Posterior cingulate gyrus (tissue), 11 donors: ENCODE measurements around the gene RHBDL3.
A peak's percentile ranks its signal among the peaks of the same experiment; 100 is the strongest.
"Not testable (repeated sequence)": the region's sequence is repeated elsewhere in the genome, so short reads cannot be mapped to it uniquely, and the experiment has no call there.

Source experiments
- DNase-seq, 10 donors: peaks; one replicate each; pipeline versions ENCODE4 v3.0.0 to v3.0.0-alpha.2; 2020 to 2021; ENCODE audit warnings: mixed read lengths in 3 of 10
- intact Hi-C: fragments of 100-400 bp; cut with DNase I; formaldehyde crosslinking; loops from one replicate; pipeline ENCODE4 v1.15.1; 2023

Gene RHBDL3

GRCh38 chr17:32265192-32265923, at the start of gene RHBDL3:
Gene RHBDL3, plus strand, starts transcription at chr17:32265832. Its CDS starts 358 bp downstream, at chr17:32266190.
- intact Hi-C loops: no loop called here
- peak in 2 of 10 donors; percentile 67 to 86 for DNase-seq

DNA sequence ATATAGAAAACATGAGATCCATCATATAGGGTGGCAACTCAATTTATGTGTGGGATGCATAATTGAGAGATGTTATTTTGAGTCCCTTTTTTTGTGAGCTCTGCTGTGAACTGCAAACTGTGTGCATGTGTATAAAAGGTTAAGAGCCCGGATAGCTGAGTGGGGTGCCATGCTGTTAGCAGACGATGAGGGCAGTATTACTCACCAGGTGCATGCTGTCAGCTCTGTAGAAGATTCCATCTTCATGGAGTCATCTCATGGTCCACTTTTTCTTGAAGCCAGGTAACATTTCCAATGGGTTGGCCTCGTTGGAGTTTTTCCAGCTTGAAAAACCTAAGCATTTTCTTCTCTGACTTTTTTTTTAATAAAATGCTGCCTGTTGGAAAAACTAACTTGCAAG, 43.0 kb upstream of the RHBDL3 start:
- no peak for DNase-seq
- intact Hi-C loops: no loop called here

- DNase-seq: no peak
- intact Hi-C loops: no loop called here
Observed at GRCh38 chr17:32223703-32224102, 41.9 kb upstream of the RHBDL3 start.

DNA sequence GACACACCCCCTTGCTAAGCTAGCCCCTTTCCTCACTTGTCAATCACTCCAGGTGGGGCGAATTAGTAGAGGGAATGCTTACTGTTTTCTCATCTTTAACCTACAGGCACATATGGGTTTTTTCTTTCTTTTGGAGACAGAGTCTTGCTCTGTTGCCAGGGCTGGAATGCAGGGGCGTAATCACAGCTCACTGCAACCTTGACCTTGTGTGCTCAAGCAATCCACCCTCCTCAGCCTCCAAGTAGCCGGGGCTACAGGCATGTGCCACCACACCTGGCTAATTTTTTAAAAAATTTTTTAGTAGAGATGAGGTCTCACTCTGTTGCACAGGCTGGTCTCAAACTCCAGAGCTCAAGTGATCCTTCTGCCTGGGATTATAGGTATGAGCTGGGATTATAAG, 38.7 kb upstream of the RHBDL3 start:
- intact Hi-C loops: no loop called here
- no peak for DNase-seq

DNA sequence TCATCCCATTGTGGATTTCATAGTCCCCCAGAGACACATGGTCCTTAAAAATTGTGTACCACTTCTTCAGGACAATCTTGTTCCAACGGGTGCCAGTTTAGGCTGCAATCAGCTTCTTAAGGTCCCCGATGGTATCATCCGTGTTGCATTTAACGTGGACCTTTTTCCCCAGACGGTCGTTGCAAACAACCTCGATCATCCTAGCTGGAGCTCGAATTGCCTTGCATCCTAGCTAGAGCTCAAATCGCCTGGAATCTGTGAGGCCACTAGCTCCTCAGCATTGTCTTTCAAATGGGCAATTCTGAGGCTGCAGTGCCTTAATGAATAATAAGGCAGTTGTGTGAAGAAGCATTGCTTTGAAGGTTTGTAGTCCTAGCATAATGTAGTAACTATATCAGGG, 37.7 kb upstream of the RHBDL3 start:
- intact Hi-C loops: no loop called here
- no peak for DNase-seq

- no peak for DNase-seq
- intact Hi-C loops: no loop called here
Observed at GRCh38 chr17:32235588-32235987, 30.0 kb upstream of the RHBDL3 start.

GRCh38 chr17:32239456-32239855, 26.2 kb upstream of the RHBDL3 start:
- no peak for DNase-seq
- intact Hi-C loops: no loop called here

GRCh38 chr17:32240750-32241149, 24.9 kb upstream of the RHBDL3 start:
- intact Hi-C loops: no loop called here

DNA sequence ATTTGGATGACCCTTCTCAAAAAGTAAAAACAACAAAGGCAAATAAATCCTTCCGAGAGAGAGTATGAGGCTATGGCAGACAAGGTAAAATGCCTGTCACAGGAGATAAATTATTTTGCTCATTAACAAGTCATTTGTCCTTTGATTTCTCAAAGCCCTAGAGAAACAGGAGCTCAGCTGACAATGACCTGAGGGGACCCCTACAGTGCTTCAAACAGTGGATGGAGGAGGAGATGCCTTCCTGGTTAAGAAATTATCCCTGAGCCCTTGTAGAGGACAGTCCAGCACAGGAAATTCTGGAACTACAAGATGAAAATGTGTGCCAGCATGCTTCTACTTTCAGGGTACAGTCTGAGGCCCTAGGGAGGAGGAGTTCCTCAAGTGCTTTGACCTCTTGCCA, 24.0 kb upstream of the RHBDL3 start:
- no peak for DNase-seq
- intact Hi-C loops: no loop called here

More at GRCh38 chr17:32240750-32241149, 24.9 kb upstream of the RHBDL3 start:
- no peak for DNase-seq

- no peak for DNase-seq
- intact Hi-C loops: no loop called here
Observed at GRCh38 chr17:32249475-32249874, 16.2 kb upstream of the RHBDL3 start.

- peak; percentile 73 to 97 (median 86) for DNase-seq
- intact Hi-C loops: loop anchor here (1.0 kb wide), 1 partner anchor 66 kb away; no protein-coding TSS in a partner anchor
Observed at GRCh38 chr17:32253117-32253611, 12.5 kb upstream of the RHBDL3 start.

DNA sequence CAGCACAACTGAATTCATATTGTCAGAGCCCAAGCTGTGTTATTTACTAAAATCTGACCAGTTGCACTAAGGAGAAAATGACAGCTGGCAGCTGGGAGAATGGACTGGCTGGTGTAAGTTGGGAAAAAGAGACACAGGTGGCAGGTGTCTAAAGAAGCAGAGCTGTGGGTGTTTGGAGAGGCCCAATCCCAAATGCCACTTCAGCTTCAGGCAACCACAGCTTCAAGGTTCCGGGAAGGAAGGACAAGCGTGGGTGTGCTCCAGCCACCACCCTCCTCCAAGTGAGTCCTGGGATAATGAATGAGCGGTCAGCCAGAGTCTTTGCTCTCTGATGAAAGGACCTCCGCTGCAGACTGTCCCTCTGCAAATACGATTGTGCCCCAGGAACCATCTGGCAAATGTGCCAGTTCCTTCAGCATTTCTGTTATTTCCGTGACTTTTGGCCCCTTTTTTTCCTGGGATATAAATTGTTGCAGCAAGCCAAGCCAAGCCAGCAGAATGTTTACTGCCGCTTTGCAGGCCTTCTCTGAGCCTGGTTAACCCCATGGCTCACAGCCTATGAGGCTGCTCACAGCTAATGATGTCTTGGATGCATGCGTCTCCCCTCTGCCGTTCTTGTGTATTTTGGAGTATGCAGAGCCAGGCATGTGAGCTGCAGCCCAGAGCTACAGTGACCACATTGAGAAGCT, 9.5 kb upstream of the RHBDL3 start:
- DNase-seq: peak in 1 of 10 donors; percentile 44
- intact Hi-C loops: no loop called here

- peak in 1 of 10 donors; percentile 68 for DNase-seq
- intact Hi-C loops: no loop called here
Observed at GRCh38 chr17:32256701-32257019, 9.0 kb upstream of the RHBDL3 start.

DNA sequence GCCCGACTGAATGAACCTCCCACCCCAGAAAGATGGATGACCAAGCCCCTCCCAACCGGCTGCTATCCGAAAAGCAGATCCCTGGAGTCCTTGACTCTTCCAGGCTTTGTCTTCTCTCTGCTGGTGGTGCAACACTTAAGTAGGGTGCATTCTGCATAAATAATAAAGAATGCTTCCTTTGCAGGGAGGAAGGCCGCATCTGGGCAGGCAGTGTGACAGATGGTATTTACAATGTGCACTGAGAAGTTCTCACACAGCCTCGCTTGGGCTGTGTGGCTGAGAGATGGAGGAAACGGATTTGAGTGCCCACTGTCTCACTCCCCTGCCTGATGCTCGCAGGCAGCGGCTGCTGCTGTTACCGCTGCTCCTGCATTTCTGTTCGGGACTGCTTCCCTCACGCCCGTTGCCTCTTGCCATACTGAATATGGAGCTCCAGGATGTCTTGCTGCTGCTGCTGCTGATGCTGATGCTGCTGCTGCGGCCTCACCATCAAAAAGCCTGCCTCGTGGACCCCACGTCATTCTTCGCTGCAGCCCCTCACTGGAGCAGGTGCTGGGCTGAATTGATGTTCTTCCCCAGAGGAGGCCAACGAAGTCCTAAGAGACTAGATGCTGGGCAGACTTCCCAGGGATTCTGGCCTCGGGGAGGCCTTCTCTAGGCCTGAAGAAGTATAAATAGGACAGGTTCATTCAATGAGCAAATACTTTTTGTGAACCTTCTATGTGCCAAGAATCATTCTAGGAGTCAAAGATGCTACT, 7.1 kb upstream of the RHBDL3 start:
- DNase-seq: peak in 8 of 10 donors; percentile 26 to 94 (median 64)
- intact Hi-C loops: no loop called here

GRCh38 chr17:32259586-32259985, 6.0 kb upstream of the RHBDL3 start:
- intact Hi-C loops: no loop called here
- peak in 8 of 10 donors; percentile 24 to 91 (median 58) for DNase-seq

DNA sequence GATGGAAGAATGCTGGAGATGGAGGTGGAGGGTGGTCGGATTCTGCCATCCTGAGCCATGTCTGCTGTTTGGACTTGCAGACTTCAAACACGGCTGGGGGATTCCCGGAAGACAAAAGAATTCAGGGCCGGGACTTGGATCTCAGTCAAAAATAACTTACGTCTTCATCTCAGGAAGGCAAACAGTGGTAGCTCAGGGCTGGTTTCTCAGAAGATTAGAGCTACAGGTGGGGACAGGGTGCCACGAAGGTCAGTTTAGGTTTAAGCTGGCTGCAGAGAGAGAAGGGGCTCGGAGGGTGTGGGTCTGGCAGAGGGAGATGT, 4.3 kb upstream of the RHBDL3 start:
- no peak for DNase-seq
- intact Hi-C loops: no loop called here

DNA sequence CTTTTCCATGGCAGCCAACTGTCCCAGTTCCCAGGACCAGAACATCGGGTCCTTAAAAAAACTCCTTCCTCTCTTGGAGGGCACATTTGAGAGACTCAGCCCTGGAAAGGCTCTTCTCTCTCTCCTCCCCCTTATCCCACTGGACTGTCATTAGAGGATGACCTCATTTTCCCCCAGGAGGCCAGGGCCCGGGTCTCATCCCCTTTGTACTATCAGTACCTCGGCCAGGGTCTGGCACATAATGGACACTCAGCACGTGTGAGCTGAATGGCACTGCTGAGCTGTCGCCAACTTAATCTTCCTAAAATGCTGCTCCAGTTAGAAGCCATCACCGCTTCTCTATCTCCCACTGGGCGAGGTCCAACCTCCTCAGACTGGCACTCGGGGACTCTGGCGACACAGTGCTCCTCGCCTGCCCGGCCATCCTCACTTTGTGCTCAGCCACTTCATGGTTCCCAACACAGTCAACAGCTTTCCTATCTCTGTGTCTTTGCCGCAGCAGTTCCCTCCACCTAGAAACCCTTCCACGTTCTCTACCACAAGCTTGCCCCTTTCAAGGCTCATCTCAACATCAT, 3.6 kb upstream of the RHBDL3 start:
- intact Hi-C loops: no loop called here
- peak in 1 of 10 donors; percentile 64 for DNase-seq

GRCh38 chr17:32263515-32263914, 2.1 kb upstream of the RHBDL3 start:
- DNase-seq: peak in 1 of 10 donors; percentile 52
- intact Hi-C loops: not testable (repeated sequence)

DNA sequence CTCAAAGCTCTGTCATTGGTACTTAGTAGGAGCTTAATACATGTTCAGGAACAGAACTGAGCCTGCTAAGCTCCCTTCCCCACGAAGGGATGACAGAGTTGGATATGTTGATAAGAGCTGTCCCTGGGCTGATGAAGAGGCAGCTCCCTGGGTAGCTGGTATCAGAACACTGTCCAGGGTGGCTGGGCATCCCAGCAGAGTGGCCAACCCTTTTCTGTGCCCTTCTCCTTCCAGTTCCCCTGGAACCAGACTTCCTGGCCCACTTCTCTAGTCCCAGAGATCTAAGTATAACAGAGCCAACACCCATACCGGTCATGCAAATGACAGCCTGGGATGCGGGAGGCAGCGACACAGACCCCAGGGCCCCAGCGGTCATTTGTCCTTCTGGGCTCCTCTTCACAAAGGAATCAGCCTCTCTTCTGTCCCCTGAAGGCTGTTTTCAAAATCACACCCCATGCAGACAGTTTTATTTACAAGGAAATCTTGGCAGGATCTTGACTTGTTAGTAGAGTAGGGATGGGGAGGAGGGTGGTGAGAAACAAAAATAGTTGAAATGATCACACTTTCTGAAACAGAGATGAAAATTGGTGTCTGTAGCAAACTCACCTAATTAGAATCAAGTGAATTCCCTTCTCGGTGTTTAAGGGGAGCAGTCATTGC, 1.4 kb upstream of the RHBDL3 start:
- intact Hi-C loops: no loop called here
- peak in 1 of 10 donors; percentile 72 for DNase-seq

DNA sequence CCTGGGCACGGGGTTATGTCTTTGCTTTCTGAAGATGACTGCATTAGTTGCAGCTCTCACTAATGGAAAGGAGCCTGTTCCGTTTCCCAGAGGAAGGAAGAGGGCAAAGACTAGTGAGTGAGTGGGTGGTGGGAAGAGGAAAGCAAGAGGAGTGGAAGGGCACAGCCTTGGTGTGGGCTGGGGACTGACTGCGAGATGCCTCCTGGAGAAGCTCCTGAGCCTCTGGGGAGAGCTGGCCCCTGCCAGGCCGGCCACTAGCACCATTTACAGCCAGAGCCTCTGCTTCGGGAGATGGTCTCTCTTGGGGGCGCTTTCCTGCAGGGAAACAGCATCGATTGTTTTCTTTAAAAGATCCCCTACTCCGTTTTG, 825 bp upstream of the RHBDL3 start:
- intact Hi-C loops: no loop called here
- peak in 1 of 10 donors; percentile 72 for DNase-seq

DNA sequence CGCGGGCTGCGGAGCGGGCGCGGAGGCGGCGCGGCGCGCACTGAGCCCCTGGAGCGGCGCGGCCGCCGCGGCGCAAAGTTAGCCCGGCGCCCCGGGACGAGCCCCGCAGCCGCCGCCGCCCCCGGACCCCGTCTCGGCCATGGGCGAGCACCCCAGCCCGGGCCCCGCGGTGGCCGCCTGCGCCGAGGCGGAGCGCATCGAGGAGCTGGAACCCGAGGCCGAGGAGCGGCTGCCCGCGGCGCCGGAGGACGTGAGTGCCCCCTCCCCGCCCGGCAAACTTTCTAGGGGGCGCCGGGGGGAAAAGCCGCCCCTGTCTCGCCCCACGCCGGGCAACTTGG, 388 bp downstream of the RHBDL3 start:
- peak in 1 of 10 donors; percentile 84 for DNase-seq
- intact Hi-C loops: no loop called here
